NCI-H2107 treated with DMSO at 0.1 percent for 48 hours (cell line): Measurements from ENCODE around the gene LRG1.
"Not testable (repeated sequence)": the region's sequence is repeated elsewhere in the genome, so short reads cannot be mapped to it uniquely, and the experiment has no call there.

Experiments used
- DNase-seq: peaks from one replicate; lab custom pipeline; 2025; ENCODE audit not compliant: unreplicated experiment; lab: John Stamatoyannopoulos, UW

The LRG1 gene

DNA sequence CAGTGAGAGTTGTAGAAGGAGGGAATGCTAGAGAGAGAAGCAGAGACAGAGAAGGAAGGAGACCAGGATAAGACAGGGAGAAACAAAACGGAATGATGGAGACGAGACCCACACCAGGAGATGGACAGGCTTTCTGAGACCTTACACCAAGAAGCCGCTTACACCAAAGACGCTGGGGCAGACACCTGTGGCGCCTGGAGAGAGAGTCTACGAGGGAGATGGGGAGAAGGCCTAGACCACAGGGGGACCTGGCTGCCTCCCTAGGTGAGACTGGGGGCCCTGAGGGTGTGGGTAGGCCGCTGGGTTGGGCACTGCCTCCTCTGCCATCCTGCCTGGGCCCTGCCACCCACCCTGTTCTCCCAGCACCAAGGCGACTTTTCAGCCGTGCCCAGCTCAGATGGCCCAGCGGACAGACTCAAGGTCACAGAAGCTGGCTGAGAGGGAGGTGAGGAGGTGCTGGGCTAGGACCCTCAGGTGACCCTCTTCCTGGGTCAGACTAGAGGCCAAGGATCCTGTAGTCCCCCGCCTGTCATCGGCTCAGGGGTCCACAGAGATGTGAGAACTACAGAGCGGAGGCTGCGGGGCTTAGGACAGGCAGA lies 9.8 kb downstream of the LRG1 start:
- DNase-seq = no peak

GRCh38 chr19:4528843-4529242 lies 11.0 kb downstream of the LRG1 start:
- no peak for DNase-seq

DNA sequence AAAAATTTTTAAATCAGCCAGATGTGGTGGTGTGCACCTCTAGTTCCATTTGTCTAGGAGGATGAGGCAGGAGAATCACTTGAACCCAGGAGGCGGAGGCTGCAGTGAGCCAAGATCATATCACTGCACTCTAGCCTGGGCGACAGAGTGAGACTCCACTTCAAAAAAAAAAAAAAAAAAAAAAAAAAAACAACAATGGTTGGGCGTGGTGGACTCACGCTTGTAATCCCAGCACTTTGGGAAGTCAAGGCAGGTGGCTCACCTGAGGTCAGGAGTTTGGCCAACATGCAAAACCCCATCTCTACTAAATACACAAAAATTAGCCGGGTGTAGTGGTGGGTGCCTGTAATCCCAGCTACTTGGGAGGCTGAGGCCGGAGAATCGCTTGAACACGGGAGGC lies 12.5 kb downstream of the LRG1 start:
- not testable (repeated sequence) for DNase-seq

GRCh38 chr19:4525563-4526002 lies 14.3 kb downstream of the LRG1 start:
- DNase-seq = no peak

- no peak for DNase-seq
These were observed 14.9 kb downstream of the LRG1 start for GRCh38 chr19:4524808-4525562.

GRCh38 chr19:4523306-4524110 lies 16.3 kb downstream of the LRG1 start:
- no peak for DNase-seq

- DNase-seq = no peak
These were observed 17.4 kb downstream of the LRG1 start for GRCh38 chr19:4522291-4523002.

DNA sequence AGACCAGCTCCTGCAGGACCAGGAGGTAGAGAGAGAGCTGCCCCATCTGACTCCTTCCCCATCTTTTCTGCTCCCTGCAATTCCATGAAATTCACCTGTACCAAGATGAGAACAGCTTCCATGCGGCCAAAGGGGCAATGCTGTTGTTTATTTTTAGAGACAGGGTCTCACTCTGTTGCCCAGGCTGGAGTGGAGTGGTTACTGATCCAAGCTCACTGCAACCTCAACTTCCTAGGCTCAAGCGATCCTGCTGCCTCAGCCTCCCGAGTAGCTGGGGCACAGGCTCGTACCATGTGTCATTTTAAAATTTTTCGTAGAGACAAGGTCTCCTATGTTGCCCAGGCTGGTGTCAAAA lies 18.0 kb downstream of the LRG1 start:
- DNase-seq = no peak

- no peak for DNase-seq
These were observed 18.5 kb downstream of the LRG1 start for GRCh38 chr19:4521170-4521887.

DNA sequence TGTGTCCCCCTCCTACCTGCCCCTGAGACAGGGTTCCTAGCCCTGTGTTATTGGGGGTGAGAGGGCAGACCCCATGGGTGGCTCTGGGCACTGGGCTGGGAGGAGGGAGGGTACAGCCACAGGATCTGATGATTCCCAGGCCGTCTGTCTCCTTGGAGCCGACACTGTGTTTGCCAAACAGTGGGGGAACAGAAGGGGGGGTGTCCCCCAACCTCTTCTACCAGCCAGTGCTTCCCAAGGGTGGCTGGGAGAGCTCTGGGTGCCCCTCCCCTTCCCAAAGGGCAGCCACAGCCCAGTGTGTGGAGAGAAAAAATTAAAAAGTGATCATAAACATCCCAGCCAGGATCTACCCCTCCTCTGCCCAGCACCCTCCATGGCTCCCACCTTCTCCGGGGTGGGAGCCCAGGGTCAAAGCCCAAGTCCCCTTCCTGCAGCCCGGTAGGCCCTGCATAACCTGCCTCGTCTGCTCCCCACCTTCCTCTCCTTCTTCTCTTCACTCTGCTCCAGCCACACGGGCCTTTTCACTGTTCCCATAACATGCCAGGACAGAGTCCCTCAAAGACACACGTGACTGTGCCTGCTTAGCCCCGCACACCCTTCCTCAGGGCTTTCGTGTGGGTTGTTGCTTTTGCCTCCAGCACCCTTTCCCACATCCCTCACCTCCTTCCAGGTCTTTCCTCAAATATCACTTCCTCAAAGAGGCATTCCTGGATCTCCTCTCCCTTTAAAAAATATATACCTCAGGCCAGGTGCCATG lies 20.1 kb downstream of the LRG1 start:
- DNase-seq = no peak

- no peak for DNase-seq
These were observed 20.7 kb downstream of the LRG1 start for GRCh38 chr19:4519172-4519496.

DNA sequence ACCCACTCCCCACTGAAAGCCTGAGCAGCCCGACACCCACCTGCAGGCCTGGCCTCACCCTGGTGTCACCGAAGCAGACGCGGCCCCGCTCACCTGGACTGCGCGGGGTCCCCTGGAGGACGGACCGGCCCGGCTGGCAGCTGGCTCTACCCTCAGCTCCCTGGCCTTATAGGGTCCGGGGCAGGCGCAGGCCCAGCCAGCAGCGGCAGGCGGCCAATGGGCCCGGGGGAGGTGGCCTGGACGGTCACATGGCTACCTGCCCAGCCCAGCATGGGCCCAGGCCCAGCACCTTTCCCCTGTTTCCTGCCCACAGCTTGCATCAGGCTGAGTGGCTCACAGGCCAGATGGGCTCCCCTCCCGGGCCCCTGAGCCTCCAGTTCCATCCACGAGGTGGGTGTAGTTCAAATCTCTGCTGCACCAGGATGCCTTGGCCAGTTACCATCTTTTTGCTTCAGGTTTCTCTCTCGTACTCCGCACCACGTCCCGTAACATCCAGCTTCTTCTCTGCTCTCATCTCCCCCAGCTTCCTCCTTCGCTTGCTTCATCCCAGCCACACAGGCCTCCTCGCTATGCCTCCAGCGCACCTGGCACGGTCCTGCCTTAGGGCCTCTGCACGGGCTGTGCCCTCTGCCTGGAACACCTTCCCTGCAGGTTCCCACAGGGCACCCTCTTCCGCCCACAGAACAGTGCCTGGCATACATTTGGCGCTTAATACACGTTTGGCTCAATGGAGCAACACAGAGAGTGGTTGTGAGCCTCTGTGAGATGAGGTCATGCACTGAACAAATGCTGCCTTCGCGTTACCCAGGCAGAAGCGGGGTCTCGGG lies 21.3 kb downstream of the LRG1 start, which contains the start of gene PLIN4:
PLIN4 (minus strand) TSS at position 142 of the 827 bp plus-strand sequence. CDS start 214 bp downstream, outside the sequence.
- no peak for DNase-seq

GRCh38 chr19:4517451-4518057 lies 22.3 kb downstream of the LRG1 start:
- DNase-seq = no peak

- no peak for DNase-seq
These were observed 22.9 kb downstream of the LRG1 start for GRCh38 chr19:4516939-4517300.

DNA sequence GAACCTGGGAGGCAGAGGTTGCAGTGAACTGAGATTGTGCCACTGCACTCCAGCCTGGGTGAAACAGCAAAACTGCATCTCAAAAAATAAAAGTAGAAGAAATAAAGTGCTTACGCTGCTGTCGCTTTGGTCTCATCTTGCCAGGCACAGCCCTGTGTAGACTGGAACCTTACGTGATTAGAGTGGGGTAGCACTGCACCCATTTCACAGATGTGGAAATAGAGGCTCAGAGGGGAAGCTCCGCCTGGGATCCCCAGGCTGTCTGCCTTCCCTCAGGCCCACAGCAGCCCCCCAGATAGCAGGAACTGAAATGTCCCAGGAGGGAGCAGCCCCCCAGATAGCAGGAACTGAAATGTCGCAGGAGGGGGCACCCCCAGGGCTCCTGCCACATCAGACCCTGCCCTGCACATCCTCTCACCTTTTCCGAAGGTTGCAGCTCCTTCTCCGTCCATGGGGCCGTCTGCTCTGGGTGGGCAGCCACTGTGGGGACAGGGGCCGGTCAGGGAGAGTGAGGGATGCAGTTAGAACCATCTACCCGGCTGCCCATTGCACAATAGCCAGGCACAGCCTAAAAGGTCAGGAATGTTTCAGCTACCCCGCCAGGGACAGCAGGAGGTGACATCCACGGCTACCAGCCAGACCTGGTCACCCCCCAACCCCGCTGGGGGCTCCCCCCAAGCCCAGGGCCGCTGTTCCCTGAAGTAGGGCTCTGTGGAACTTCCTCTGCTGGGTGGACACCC lies 23.5 kb downstream of the LRG1 start:
- DNase-seq = no peak

DNA sequence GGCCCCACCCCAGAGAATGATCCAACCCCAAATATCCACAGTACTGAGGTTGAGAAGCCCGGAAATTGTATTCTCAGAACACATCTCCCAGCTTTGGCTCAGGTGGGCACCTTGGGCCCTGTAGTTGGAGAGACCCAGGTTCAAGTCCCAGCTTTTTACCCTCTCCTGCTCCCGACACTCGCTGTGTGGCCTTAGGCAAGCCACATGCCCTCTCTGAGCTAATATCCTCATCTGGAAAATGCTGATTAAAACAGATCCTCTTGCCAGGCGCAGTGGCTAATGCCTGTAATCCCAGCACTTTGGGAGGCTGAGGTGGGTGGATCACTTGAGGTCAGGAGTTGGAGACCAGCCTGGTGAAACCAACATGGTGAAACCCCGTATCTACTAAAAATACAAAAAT lies 24.1 kb downstream of the LRG1 start:
- no peak for DNase-seq

DNA sequence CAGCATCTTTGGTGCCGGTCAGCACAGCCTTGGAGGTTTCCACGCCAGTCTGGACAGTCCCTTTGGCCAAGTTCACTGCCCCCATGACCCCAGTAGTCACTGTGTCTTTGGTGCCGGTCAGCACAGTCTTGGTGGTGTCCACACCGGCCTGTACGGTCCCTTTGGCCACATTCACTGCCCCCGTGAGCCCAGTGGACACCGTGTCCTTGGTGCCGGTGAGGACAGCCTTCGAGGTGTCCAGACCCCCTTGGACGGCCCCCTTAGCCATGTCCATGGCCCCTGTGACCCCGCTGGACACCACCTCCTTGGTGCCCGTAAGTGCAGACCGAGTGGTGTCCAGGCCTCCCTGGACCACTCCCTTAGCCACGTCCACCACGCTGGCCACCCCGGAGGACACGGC lies 26.6 kb downstream of the LRG1 start:
- no peak for DNase-seq

DNA sequence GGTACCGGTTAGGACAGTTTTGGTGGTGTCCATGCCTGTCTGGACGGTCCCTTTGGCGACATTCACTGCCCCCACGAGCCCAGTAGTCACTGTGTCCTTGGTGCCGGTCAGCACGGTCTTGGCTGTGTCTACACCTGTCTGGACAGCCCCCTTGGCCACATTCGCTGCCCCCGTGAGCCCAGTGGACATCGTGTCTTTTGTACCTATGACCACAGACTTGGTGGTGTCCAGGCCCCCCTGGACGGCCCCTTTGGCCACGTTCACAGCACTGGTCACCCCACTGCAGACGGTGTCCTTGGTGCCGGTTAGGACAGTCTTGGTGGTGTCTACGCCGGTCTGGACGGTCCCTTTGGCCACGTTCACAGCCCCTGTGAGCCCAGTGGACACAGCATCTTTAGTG lies 27.8 kb downstream of the LRG1 start:
- no peak for DNase-seq
